ENCODE results near the gene CRHR1. TPM values are rescaled to one million over a fixed set of nuclear protein-coding genes. Genes with fewer than 3 reads are reported as not detected.

The CRHR1 gene
- total RNA-seq, 2 donors from 2014 or later: not detected

GRCh38 chr17:45848405-45848804 lies 64.3 kb downstream of the CRHR1 start:
- ATAC-seq (ENCODE audit: insufficient number of reproducible peaks, low FRiP score, low read depth) (no peak), DNase-seq (ENCODE audit: low spot score) (no peak)
- TF ChIP-seq CTCF (IDR thresholded peaks at IDR 0.05): no peak
- H3K27me3 ChIP-seq (replicated peaks; ENCODE audit: insufficient read depth): no peaks in the 10 kb centered on the region
- H3K9me3 ChIP-seq: no peaks in the 10 kb centered on the region
- no peaks in the 10 kb centered on the region for H3K36me3 ChIP-seq
- H3K4me3 ChIP-seq: no peak overlapping the region
- no peak overlapping the region for H3K27ac ChIP-seq
- H3K4me1 ChIP-seq (ENCODE audit: control insufficient read depth in 1 of 2, low read depth in 2 of 2): no peaks in the 10 kb centered on the region

GRCh38 chr17:45848868-45849535 lies 64.9 kb downstream of the CRHR1 start:
- Histone ChIP-seq H3K27ac (no peak overlapping the region), H3K4me1 (ENCODE audit: control insufficient read depth in 1 of 2, low read depth in 2 of 2) (no peaks in the 10 kb centered on the region), H3K4me3 (no peak overlapping the region), H3K27me3 (replicated peaks; ENCODE audit: insufficient read depth) (no peaks in the 10 kb centered on the region), H3K36me3 (no peaks in the 10 kb centered on the region), H3K9me3 (no peaks in the 10 kb centered on the region)
- no peak for TF ChIP-seq CTCF (IDR thresholded peaks at IDR 0.05)
- ATAC-seq (ENCODE audit: insufficient number of reproducible peaks, low FRiP score, low read depth) (no peak), DNase-seq (ENCODE audit: low spot score) (no peak)

DNA sequence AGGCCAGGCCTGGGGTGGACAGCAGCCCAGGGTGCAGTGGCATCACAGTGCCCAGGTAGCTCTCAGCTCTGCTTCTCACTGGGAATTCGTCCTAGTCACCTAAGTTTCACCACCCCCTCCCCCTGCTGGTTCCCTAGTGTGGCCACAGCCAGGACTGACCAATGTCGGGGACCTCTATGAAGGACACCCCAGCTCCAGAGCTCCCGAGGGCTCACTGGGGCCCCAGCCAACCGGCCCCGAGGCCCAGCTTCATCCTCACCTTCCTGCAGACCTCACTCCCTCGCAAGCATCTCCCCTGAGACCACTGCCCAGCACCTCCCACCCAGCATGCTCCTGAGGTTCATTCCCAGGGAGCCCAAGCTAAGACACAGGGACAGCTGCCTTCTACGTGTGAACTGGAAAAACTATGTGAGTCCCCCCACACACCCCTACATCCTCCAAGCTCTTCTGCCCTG lies 65.4 kb downstream of the CRHR1 start:
- DNase-seq (ENCODE audit: low spot score): no peak

GRCh38 chr17:45850011-45850410 lies 65.9 kb downstream of the CRHR1 start:
- DNase-seq (ENCODE audit: low spot score) (no peak), ATAC-seq (ENCODE audit: insufficient number of reproducible peaks, low FRiP score, low read depth) (no peak)
- no peak overlapping the region for H3K27ac ChIP-seq
- no peaks in the 10 kb centered on the region for H3K36me3 ChIP-seq
- no peaks in the 10 kb centered on the region for H3K4me1 ChIP-seq (ENCODE audit: control insufficient read depth in 1 of 2, low read depth in 2 of 2)
- no peak for TF ChIP-seq CTCF (IDR thresholded peaks at IDR 0.05)
- no peaks in the 10 kb centered on the region for H3K9me3 ChIP-seq
- H3K4me3 ChIP-seq: no peak overlapping the region
- H3K27me3 ChIP-seq (replicated peaks; ENCODE audit: insufficient read depth): no peaks in the 10 kb centered on the region

More for the DNA sequence above, 65.4 kb downstream of the CRHR1 start:
- Histone ChIP-seq H3K36me3 (no peaks in the 10 kb centered on the region), H3K27me3 (replicated peaks; ENCODE audit: insufficient read depth) (no peaks in the 10 kb centered on the region), H3K4me3 (no peak overlapping the region), H3K27ac (no peak overlapping the region), H3K4me1 (ENCODE audit: control insufficient read depth in 1 of 2, low read depth in 2 of 2) (no peaks in the 10 kb centered on the region), H3K9me3 (no peaks in the 10 kb centered on the region)
- no peak for TF ChIP-seq CTCF (IDR thresholded peaks at IDR 0.05)
- ATAC-seq (ENCODE audit: insufficient number of reproducible peaks, low FRiP score, low read depth): no peak

DNA sequence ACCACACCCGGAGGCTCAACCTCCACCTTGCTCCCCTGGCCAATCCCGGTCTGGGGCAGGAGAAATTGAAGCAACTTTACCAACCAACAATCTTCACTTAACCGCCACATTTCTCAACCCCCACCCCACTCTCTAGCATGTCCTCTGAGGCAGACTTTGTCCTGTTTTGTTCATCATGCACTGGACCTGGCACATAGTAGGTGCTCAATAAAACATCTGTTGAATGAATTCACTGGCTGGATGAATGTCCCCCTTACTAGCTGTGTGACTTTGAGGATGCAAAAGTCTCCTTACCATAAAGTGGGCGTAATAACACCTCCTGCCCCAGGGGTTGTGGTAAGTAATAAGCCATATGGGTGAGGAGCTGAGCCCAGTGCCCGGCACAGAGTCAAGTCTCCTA lies 66.3 kb downstream of the CRHR1 start:
- no peaks in the 10 kb centered on the region for H3K4me1 ChIP-seq (ENCODE audit: control insufficient read depth in 1 of 2, low read depth in 2 of 2)
- no peaks in the 10 kb centered on the region for H3K9me3 ChIP-seq
- DNase-seq (ENCODE audit: low spot score) (no peak), ATAC-seq (ENCODE audit: insufficient number of reproducible peaks, low FRiP score, low read depth) (no peak)
- H3K27ac ChIP-seq: no peak overlapping the region
- no peaks in the 10 kb centered on the region for H3K36me3 ChIP-seq
- no peak for TF ChIP-seq CTCF (IDR thresholded peaks at IDR 0.05)
- H3K4me3 ChIP-seq: no peak overlapping the region
- H3K27me3 ChIP-seq (replicated peaks; ENCODE audit: insufficient read depth): no peaks in the 10 kb centered on the region
